IPS-20b (cell line): ENCODE results near the gene DIAPH2.
A peak's percentile ranks its signal among the peaks of the same experiment; 100 is the strongest.

ENCODE experiments used
- H3K27ac ChIP-seq: one replicate; pipeline ENCODE4 v1.5.1; 2013; ENCODE audit warnings: low read length
- H3K27me3 ChIP-seq: 2 replicates; pipeline ENCODE4 v1.6.1; 2013; ENCODE audit warnings: mild to moderate bottlenecking, low read length, inconsistent platforms; ENCODE audit not compliant: insufficient read depth
- H3K36me3 ChIP-seq: 2 replicates; pipeline ENCODE4 v1.6.1; 2013; ENCODE audit warnings: low read depth, mild to moderate bottlenecking, inconsistent platforms, low read length, moderate library complexity; ENCODE audit not compliant: insufficient read depth
- H3K4me1 ChIP-seq: 2 replicates; pipeline ENCODE4 v1.6.1; 2013; ENCODE audit warnings: mild to moderate bottlenecking, control low read depth, inconsistent platforms, low read length, moderate library complexity; ENCODE audit not compliant: insufficient read depth
- H3K4me3 ChIP-seq: 2 replicates; pipeline ENCODE4 v1.5.1; 2013; ENCODE audit warnings: mild to moderate bottlenecking, low read length, inconsistent platforms
- H3K9ac ChIP-seq: 2 replicates; pipeline ENCODE4 v1.6.1; 2013; ENCODE audit warnings: low read depth, mild to moderate bottlenecking, inconsistent platforms, low read length, moderate library complexity
- H3K9me3 ChIP-seq: 2 replicates; pipeline ENCODE4 v1.6.1; 2013; ENCODE audit warnings: mild to moderate bottlenecking, low read depth, low read length, inconsistent platforms; ENCODE audit not compliant: insufficient read depth

The DIAPH2 gene

GRCh38 chrX:97011540-97011939 lies 326.9 kb downstream of the DIAPH2 start:
- no peaks in the 10 kb centered on the region for H3K27me3 ChIP-seq
- H3K9ac ChIP-seq: no peak overlapping the region
- no peaks in the 10 kb centered on the region for H3K9me3 ChIP-seq
- no peak overlapping the region for H3K4me3 ChIP-seq
- no peaks in the 10 kb centered on the region for H3K36me3 ChIP-seq
- no peaks in the 10 kb centered on the region for H3K4me1 ChIP-seq
- no peak overlapping the region for H3K27ac ChIP-seq

- Histone ChIP-seq H3K4me3 (no peak overlapping the region), H3K27me3 (no peaks in the 10 kb centered on the region), H3K27ac (no peak overlapping the region), H3K4me1 (no peaks in the 10 kb centered on the region), H3K9me3 (no peaks in the 10 kb centered on the region), H3K9ac (no peak overlapping the region), H3K36me3 (no peaks in the 10 kb centered on the region)
Measured at GRCh38 chrX:97016106-97016505, 331.5 kb downstream of the DIAPH2 start.

- no peaks in the 10 kb centered on the region for H3K27me3 ChIP-seq
- H3K27ac ChIP-seq: no peak overlapping the region
- H3K4me1 ChIP-seq: peaks cover 1% of the 10 kb centered on the region; the same call in 1 of the 2 replicates
- H3K4me3 ChIP-seq: no peak overlapping the region
- H3K36me3 ChIP-seq: no peaks in the 10 kb centered on the region
- no peak overlapping the region for H3K9ac ChIP-seq
- H3K9me3 ChIP-seq: no peaks in the 10 kb centered on the region
Measured at GRCh38 chrX:97021680-97022079, 337.0 kb downstream of the DIAPH2 start.

- Histone ChIP-seq H3K4me1 (peaks cover 7% of the 10 kb centered on the region; the same call in 1 of the 2 replicates), H3K36me3 (no peaks in the 10 kb centered on the region), H3K4me3 (no peak overlapping the region), H3K9ac (peak overlapping the region; percentile 48; the same call in 1 of the 2 replicates), H3K9me3 (no peaks in the 10 kb centered on the region), H3K27me3 (no peaks in the 10 kb centered on the region), H3K27ac (peak overlapping the region; percentile 28)
Measured at GRCh38 chrX:97026406-97026805, 341.8 kb downstream of the DIAPH2 start.

- Histone ChIP-seq H3K27ac (no peak overlapping the region), H3K36me3 (no peaks in the 10 kb centered on the region), H3K27me3 (no peaks in the 10 kb centered on the region), H3K9ac (peak overlapping the region; percentile 48; the same call in 1 of the 2 replicates), H3K9me3 (no peaks in the 10 kb centered on the region), H3K4me3 (peak overlapping the region; percentile 12; the same call in 1 of the 2 replicates), H3K4me1 (peaks cover 7% of the 10 kb centered on the region; the same call in 1 of the 2 replicates)
Measured at GRCh38 chrX:97027384-97027922, 342.8 kb downstream of the DIAPH2 start.

- H3K9ac ChIP-seq: no peak overlapping the region
- no peaks in the 10 kb centered on the region for H3K9me3 ChIP-seq
- H3K36me3 ChIP-seq: no peaks in the 10 kb centered on the region
- H3K27me3 ChIP-seq: no peaks in the 10 kb centered on the region
- no peak overlapping the region for H3K4me3 ChIP-seq
- no peak overlapping the region for H3K27ac ChIP-seq
- peaks cover 7% of the 10 kb centered on the region; the same call in 1 of the 2 replicates for H3K4me1 ChIP-seq
Measured at GRCh38 chrX:97030463-97030862, 345.8 kb downstream of the DIAPH2 start.

- no peak overlapping the region for H3K4me3 ChIP-seq
- no peaks in the 10 kb centered on the region for H3K27me3 ChIP-seq
- peaks cover 7% of the 10 kb centered on the region; the same call in 1 of the 2 replicates for H3K4me1 ChIP-seq
- H3K9me3 ChIP-seq: no peaks in the 10 kb centered on the region
- no peak overlapping the region for H3K27ac ChIP-seq
- no peaks in the 10 kb centered on the region for H3K36me3 ChIP-seq
- no peak overlapping the region for H3K9ac ChIP-seq
Measured at GRCh38 chrX:97030947-97031346, 346.3 kb downstream of the DIAPH2 start.

GRCh38 chrX:97039363-97040029 lies 354.9 kb downstream of the DIAPH2 start:
- Histone ChIP-seq H3K27ac (no peak overlapping the region), H3K4me3 (no peak overlapping the region), H3K4me1 (no peaks in the 10 kb centered on the region), H3K9ac (no peak overlapping the region), H3K36me3 (no peaks in the 10 kb centered on the region), H3K27me3 (no peaks in the 10 kb centered on the region), H3K9me3 (no peaks in the 10 kb centered on the region)

- no peak overlapping the region for H3K27ac ChIP-seq
- no peaks in the 10 kb centered on the region for H3K27me3 ChIP-seq
Measured at GRCh38 chrX:97045470-97045869, 360.8 kb downstream of the DIAPH2 start.

GRCh38 chrX:97046867-97047266 lies 362.2 kb downstream of the DIAPH2 start:
- H3K4me3 ChIP-seq: no peak overlapping the region
- no peaks in the 10 kb centered on the region for H3K9me3 ChIP-seq
- H3K36me3 ChIP-seq: no peaks in the 10 kb centered on the region
- H3K27ac ChIP-seq: no peak overlapping the region
- no peaks in the 10 kb centered on the region for H3K4me1 ChIP-seq
- H3K27me3 ChIP-seq: no peaks in the 10 kb centered on the region
- no peak overlapping the region for H3K9ac ChIP-seq

More at GRCh38 chrX:97045470-97045869, 360.8 kb downstream of the DIAPH2 start:
- Histone ChIP-seq H3K9me3 (no peaks in the 10 kb centered on the region), H3K9ac (no peak overlapping the region), H3K4me3 (no peak overlapping the region), H3K4me1 (no peaks in the 10 kb centered on the region), H3K36me3 (no peaks in the 10 kb centered on the region)

GRCh38 chrX:97050392-97050791 lies 365.8 kb downstream of the DIAPH2 start:
- Histone ChIP-seq H3K27ac (no peak overlapping the region), H3K9me3 (no peaks in the 10 kb centered on the region), H3K36me3 (no peaks in the 10 kb centered on the region), H3K27me3 (no peaks in the 10 kb centered on the region), H3K4me3 (no peak overlapping the region), H3K4me1 (no peaks in the 10 kb centered on the region), H3K9ac (no peak overlapping the region)

- Histone ChIP-seq H3K9me3 (no peaks in the 10 kb centered on the region), H3K4me3 (no peak overlapping the region), H3K36me3 (no peaks in the 10 kb centered on the region), H3K9ac (no peak overlapping the region), H3K27me3 (peaks cover 13% of the 10 kb centered on the region; the same call in 1 of the 2 replicates), H3K4me1 (no peaks in the 10 kb centered on the region; the same call in 1 of the 2 replicates), H3K27ac (no peak overlapping the region)
Measured at GRCh38 chrX:97057349-97057909, 372.8 kb downstream of the DIAPH2 start.
